ENCODE data around the gene SFMBT1. TPM values are rescaled to one million over a fixed set of nuclear protein-coding genes. Genes with fewer than 3 reads are reported as not detected.

Gene SFMBT1
- total RNA-seq, 6 experiments from 2014 or later: 3.0 to 4.8 (median 3.9) TPM

- H3K27ac Mint-ChIP-seq: no peak overlapping the region
Measured at GRCh38 chr3:53009826-53010539, 35.9 kb downstream of the SFMBT1 start.

GRCh38 chr3:53008932-53009331 is 36.9 kb downstream of the SFMBT1 start:
- H3K4me3 Mint-ChIP-seq: no peak overlapping the region
- no peak overlapping the region for H3K27ac Mint-ChIP-seq
- H3K27me3 Mint-ChIP-seq (ENCODE audit: insufficient read depth): peaks cover 2% of the 10 kb centered on the region; the same call in 1 of the 2 replicates
- H3K9me3 Mint-ChIP-seq: no peaks in the 10 kb centered on the region
- no peaks in the 10 kb centered on the region for H3K36me3 Mint-ChIP-seq (ENCODE audit: low read depth)
- peaks cover 10% of the 10 kb centered on the region; the same call in 1 of the 2 replicates for H3K4me1 Mint-ChIP-seq (ENCODE audit: low read depth)
- no peak for DNase-seq
- no peak for TF ChIP-seq CTCF (IDR thresholded peaks at IDR 0.05)

More at GRCh38 chr3:53009826-53010539, 35.9 kb downstream of the SFMBT1 start:
- Mint-ChIP-seq H3K27me3 (ENCODE audit: insufficient read depth) (peaks cover 2% of the 10 kb centered on the region; the same call in 1 of the 2 replicates), H3K36me3 (ENCODE audit: low read depth) (no peaks in the 10 kb centered on the region), H3K9me3 (no peaks in the 10 kb centered on the region), H3K4me1 (ENCODE audit: low read depth) (peaks cover 10% of the 10 kb centered on the region; the same call in 1 of the 2 replicates), H3K4me3 (no peak overlapping the region)
- TF ChIP-seq CTCF (IDR thresholded peaks at IDR 0.05): no peak
- no peak for DNase-seq

GRCh38 chr3:53005854-53006513 is 39.9 kb downstream of the SFMBT1 start:
- H3K9me3 Mint-ChIP-seq: no peaks in the 10 kb centered on the region
- TF ChIP-seq CTCF (IDR thresholded peaks at IDR 0.05): no peak
- no peak for DNase-seq
- H3K4me1 Mint-ChIP-seq (ENCODE audit: low read depth): peaks cover 10% of the 10 kb centered on the region; the same call in 1 of the 2 replicates
- no peak overlapping the region for H3K4me3 Mint-ChIP-seq
- peaks cover 2% of the 10 kb centered on the region; the same call in 1 of the 2 replicates for H3K27me3 Mint-ChIP-seq (ENCODE audit: insufficient read depth)
- H3K27ac Mint-ChIP-seq: no peak overlapping the region
- no peaks in the 10 kb centered on the region for H3K36me3 Mint-ChIP-seq (ENCODE audit: low read depth)

- no peak for DNase-seq
- H3K4me1 Mint-ChIP-seq (ENCODE audit: low read depth): peaks cover 10% of the 10 kb centered on the region; the same call in 1 of the 2 replicates
- no peak overlapping the region for H3K4me3 Mint-ChIP-seq
- no peaks in the 10 kb centered on the region for H3K27me3 Mint-ChIP-seq (ENCODE audit: insufficient read depth)
- no peak for TF ChIP-seq CTCF (IDR thresholded peaks at IDR 0.05)
- no peaks in the 10 kb centered on the region for H3K9me3 Mint-ChIP-seq
- no peak overlapping the region for H3K27ac Mint-ChIP-seq
- H3K36me3 Mint-ChIP-seq (ENCODE audit: low read depth): no peaks in the 10 kb centered on the region
Measured at GRCh38 chr3:53005338-53005737, 40.5 kb downstream of the SFMBT1 start.

- Mint-ChIP-seq H3K4me3 (no peak overlapping the region), H3K4me1 (ENCODE audit: low read depth) (no peaks in the 10 kb centered on the region), H3K27ac (no peak overlapping the region), H3K27me3 (ENCODE audit: insufficient read depth) (no peaks in the 10 kb centered on the region), H3K36me3 (ENCODE audit: low read depth) (no peaks in the 10 kb centered on the region), H3K9me3 (no peaks in the 10 kb centered on the region)
- DNase-seq: no peak
- no peak for TF ChIP-seq CTCF (IDR thresholded peaks at IDR 0.05)
Measured at GRCh38 chr3:53003320-53003719, 42.6 kb downstream of the SFMBT1 start.

All from HFFc6 (cell line).